ENCODE measurements around the gene GPAT2.
"Not testable (repeated sequence)": the region's sequence is repeated elsewhere in the genome, so short reads cannot be mapped to it uniquely, and the experiment has no call there.

- not testable (repeated sequence) for TF ChIP-seq CTCF (IDR thresholded peaks at IDR 0.05; ENCODE audit: borderline replicate concordance, extremely low read depth, low read length, poor library complexity, severe bottlenecking); EZH2 (IDR thresholded peaks at IDR 0.05; ENCODE audit: borderline replicate concordance, low read depth, low read length, severe bottlenecking)
These were observed 28.5 kb downstream of the GPAT2 start for GRCh38 chr2:96006248-96006647.
